GM10266 (cell line): ENCODE results near the gene APOA4.

Source experiments
- DNase-seq: peaks from one replicate; pipeline ENCODE4 v3.0.0; 2012; ENCODE audit errors: extremely low spot score
- TF ChIP-seq, protein P1 (sequence below): IDR thresholded peaks from 2 replicates; pipeline ENCODE4 v1.5.1; 2012; ENCODE audit warnings: mild to moderate bottlenecking, low read depth; ENCODE audit not compliant: control insufficient read depth, insufficient read depth; ENCODE audit errors: missing control alignments

APOA4 gene

GRCh38 chr11:116829525-116830183, 6.5 kb upstream of the APOA4 start, which contains the start of gene APOC3:
APOC3 (plus strand) TSS chr11:116829907; CDS start chr11:116830583, 676 bp downstream.
- DNase-seq, result no peak
- TF ChIP-seq, protein P1, sequence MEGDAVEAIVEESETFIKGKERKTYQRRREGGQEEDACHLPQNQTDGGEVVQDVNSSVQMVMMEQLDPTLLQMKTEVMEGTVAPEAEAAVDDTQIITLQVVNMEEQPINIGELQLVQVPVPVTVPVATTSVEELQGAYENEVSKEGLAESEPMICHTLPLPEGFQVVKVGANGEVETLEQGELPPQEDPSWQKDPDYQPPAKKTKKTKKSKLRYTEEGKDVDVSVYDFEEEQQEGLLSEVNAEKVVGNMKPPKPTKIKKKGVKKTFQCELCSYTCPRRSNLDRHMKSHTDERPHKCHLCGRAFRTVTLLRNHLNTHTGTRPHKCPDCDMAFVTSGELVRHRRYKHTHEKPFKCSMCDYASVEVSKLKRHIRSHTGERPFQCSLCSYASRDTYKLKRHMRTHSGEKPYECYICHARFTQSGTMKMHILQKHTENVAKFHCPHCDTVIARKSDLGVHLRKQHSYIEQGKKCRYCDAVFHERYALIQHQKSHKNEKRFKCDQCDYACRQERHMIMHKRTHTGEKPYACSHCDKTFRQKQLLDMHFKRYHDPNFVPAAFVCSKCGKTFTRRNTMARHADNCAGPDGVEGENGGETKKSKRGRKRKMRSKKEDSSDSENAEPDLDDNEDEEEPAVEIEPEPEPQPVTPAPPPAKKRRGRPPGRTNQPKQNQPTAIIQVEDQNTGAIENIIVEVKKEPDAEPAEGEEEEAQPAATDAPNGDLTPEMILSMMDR, result no peak

- no peak for DNase-seq
- TF ChIP-seq, protein P1, result no peak
Observed at GRCh38 chr11:116828632-116829524, 5.8 kb upstream of the APOA4 start.

- DNase-seq, result no peak
- TF ChIP-seq, protein P1, result no peak
Observed at GRCh38 chr11:116827461-116827860, 4.4 kb upstream of the APOA4 start.

GRCh38 chr11:116826751-116827431, 3.8 kb upstream of the APOA4 start:
- DNase-seq, result no peak
- TF ChIP-seq, protein P1, result no peak

DNA sequence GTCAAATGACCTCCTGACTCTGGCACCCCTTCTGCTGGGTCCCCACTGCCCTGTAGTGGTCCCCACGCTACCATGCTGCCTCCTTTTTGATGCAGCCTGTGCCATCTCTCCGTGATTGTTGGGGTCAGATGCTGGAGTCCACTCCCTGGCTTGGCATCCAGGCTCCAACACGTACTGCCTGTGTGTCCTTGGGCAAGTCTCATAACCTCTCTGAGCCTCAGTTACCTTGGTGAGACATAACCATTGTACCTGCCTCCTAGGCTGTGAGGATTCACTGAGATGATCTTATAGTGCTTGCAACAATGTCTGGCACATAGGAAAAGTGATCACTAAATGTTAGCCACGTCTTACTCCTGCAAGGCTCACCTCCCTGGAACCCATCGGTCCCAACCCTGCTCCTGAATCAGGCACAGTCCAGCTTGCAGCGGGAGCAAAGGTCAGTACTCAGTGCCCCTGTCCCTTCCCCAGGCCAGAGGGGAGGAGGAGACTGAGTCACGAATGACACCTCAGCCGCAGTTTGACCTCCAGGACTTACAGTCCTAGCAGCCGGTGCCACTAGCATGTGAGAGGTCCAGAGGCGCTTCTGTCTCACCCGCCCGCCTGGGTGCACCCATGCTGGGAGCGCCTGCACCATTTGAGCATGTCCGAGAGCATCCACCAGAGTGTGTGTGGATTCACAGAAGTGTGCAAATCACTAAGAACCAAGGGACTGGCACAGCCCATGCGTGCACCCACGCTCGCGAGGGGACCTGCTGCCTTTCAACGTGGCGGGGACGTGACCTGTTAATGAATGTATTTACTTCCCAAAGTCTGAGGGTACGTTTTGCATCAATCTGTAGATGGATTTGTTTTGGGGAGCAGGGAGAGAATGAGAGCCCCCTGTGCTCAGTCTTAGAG, 3.0 kb upstream of the APOA4 start:
- no peak for DNase-seq

GRCh38 chr11:116825434-116825833, 2.3 kb upstream of the APOA4 start:
- no peak for DNase-seq
- TF ChIP-seq, protein P1, result no peak

More for the DNA sequence above, 3.0 kb upstream of the APOA4 start:
- TF ChIP-seq, protein P1, result no peak
